Caki2 (cell line): Measurements from ENCODE around the gene ABHD5. TPM values are rescaled to one million over a fixed set of nuclear protein-coding genes. Genes with fewer than 3 reads are reported as not detected.

Source experiments
- DNase-seq: peaks from one replicate; pipeline ENCODE4 v3.0.0-alpha.2; 2015; ENCODE audit warnings: low read depth
- in situ Hi-C: cut with HindIII; loops from 2 replicates; pipeline ENCODE4 v1.10.0; 2016; ENCODE audit warnings: low sequenced_read_pairs, low pct_unique_long_range_greater_than_20kb, mixed read lengths
- total RNA-seq: library from RNA; depleted of rRNA; stranded (reverse); fragments of >200 nt; shearing (Covaris generic); gene quantifications from 2 replicates; pipeline ENCODE4 v1.2.3, GENCODE V29; 2014; ENCODE audit warnings: low replicate concordance

The ABHD5 gene
- total RNA-seq, 1 experiment from 2014 or later, result 27.6 TPM

GRCh38 chr3:43699864-43700263 is 9.1 kb downstream of the ABHD5 start:
- in situ Hi-C loops, result no loop called here
- DNase-seq, result no peak

- no peak for DNase-seq
- in situ Hi-C loops, result no loop called here
Measured at GRCh38 chr3:43704697-43705096, 14.0 kb downstream of the ABHD5 start.

GRCh38 chr3:43706342-43706741 is 15.6 kb downstream of the ABHD5 start:
- no peak for DNase-seq
- in situ Hi-C loops, result no loop called here

GRCh38 chr3:43707266-43707665 is 16.5 kb downstream of the ABHD5 start:
- DNase-seq, result no peak
- in situ Hi-C loops, result no loop called here

- peak; percentile 72 for DNase-seq
- in situ Hi-C loops, result no loop called here
Measured at GRCh38 chr3:43707998-43708397, 17.3 kb downstream of the ABHD5 start.

- DNase-seq, result no peak
- in situ Hi-C loops, result no loop called here
Measured at GRCh38 chr3:43709022-43709421, 18.3 kb downstream of the ABHD5 start.

GRCh38 chr3:43710607-43711006 is 19.9 kb downstream of the ABHD5 start:
- in situ Hi-C loops, result no loop called here
- no peak for DNase-seq

GRCh38 chr3:43718296-43718695 is 27.6 kb downstream of the ABHD5 start:
- in situ Hi-C loops, result no loop called here
- DNase-seq, result no peak

- in situ Hi-C loops, result no loop called here
- DNase-seq, result no peak
Measured at GRCh38 chr3:43723121-43723734, 32.5 kb downstream of the ABHD5 start.

GRCh38 chr3:43726521-43726920 is 35.8 kb downstream of the ABHD5 start:
- in situ Hi-C loops, result no loop called here
- peak; percentile 16 for DNase-seq

- DNase-seq, result no peak
- in situ Hi-C loops, result no loop called here
Measured at GRCh38 chr3:43727930-43728329, 37.2 kb downstream of the ABHD5 start.

- in situ Hi-C loops, result no loop called here
- DNase-seq, result no peak
Measured at GRCh38 chr3:43728476-43728875, 37.7 kb downstream of the ABHD5 start.

- in situ Hi-C loops, result no loop called here
- no peak for DNase-seq
Measured at GRCh38 chr3:43728947-43729346, 38.2 kb downstream of the ABHD5 start.

- no peak for DNase-seq
Measured at GRCh38 chr3:43729707-43730414, 39.1 kb downstream of the ABHD5 start.

GRCh38 chr3:43732747-43733425 is 42.1 kb downstream of the ABHD5 start:
- in situ Hi-C loops, result no loop called here
- no peak for DNase-seq

More at GRCh38 chr3:43729707-43730414, 39.1 kb downstream of the ABHD5 start:
- in situ Hi-C loops, result no loop called here

GRCh38 chr3:43733459-43734384 is 43.0 kb downstream of the ABHD5 start:
- in situ Hi-C loops, result no loop called here
- no peak for DNase-seq

- in situ Hi-C loops, result no loop called here
Measured at GRCh38 chr3:43734685-43735084, 43.9 kb downstream of the ABHD5 start.

GRCh38 chr3:43735618-43736017 is 44.9 kb downstream of the ABHD5 start:
- in situ Hi-C loops, result no loop called here
- DNase-seq, result no peak

More at GRCh38 chr3:43734685-43735084, 43.9 kb downstream of the ABHD5 start:
- DNase-seq, result no peak
